ENCODE measurements around the gene MIS12. TPM values are rescaled to one million over a fixed set of nuclear protein-coding genes. Genes with fewer than 3 reads are reported as not detected.

MIS12 gene
- total and polyA plus RNA-seq, 2 of the 4 experiments (the other 2 are of a cell fraction), result 7.5 to 11.7 TPM

DNA sequence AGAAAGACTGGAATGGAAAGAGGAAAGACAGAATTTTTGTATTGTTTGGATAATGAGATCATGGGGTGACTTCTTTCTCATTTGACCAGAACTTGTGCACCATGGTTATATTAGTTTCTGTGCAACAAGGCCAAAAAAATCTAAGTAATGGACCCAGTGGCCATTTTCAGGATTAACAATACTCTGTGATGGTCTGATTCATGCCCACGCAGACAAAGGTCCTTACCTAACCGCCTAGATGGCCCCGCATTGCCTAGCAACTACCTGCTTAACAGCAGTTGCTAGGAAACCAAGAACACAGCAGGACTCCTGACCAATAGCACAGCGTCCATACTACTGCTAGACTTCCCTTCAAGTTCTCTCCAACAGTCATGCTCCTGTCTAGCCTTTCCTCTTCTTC lies 22.4 kb downstream of the MIS12 start:
- peak overlapping the region; percentile 97 for H3K23ac ChIP-seq (ENCODE audit: low read depth, low read length)
- H4K20me1 ChIP-seq (ENCODE audit: insufficient read depth, low read length), result no peaks in the 10 kb centered on the region
- dilution Hi-C loops (cut with HindIII; ENCODE audit: low sequenced_read_pairs, unreplicated experiment), result no loop called here
- peak overlapping the region; percentile 91 for H2BK20ac ChIP-seq (ENCODE audit: low read depth, low read length)
- H3K79me1 ChIP-seq (ENCODE audit: low read depth in 1 of 2, low read length in 2 of 2), result no peaks in the 10 kb centered on the region
- H4K8ac ChIP-seq (ENCODE audit: low read depth in 2 of 2, low read length in 2 of 2), result peak overlapping the region; percentile 90 to 97
- CTCF ChIA-PET, result no interaction called here
- peak overlapping the region; percentile 96 for H2BK5ac ChIP-seq (ENCODE audit: low read depth, low read length, poor library complexity, severe bottlenecking)
- peak overlapping the region; percentile 95; the same call in 1 of the 2 replicates for H3K18ac ChIP-seq (ENCODE audit: low read depth, low read length)
- H3K9me1 ChIP-seq (ENCODE audit: insufficient read depth, low read length), result peaks cover 7% of the 10 kb centered on the region
- H4K5ac ChIP-seq (ENCODE audit: low read depth, low read length), result peak overlapping the region; percentile 95; the same call in 1 of the 2 replicates
- in situ Hi-C loops (cut with MboI; ENCODE audit: low sequenced_read_pairs), result no loop called here
- no peaks in the 10 kb centered on the region for H3K36me3 ChIP-seq (ENCODE audit: control insufficient read depth, insufficient read depth, low read length)
- ATAC-seq (ENCODE audit: low read depth) (peak; percentile 24), DNase-seq (peak; percentile 79)
- peak overlapping the region; percentile 93 for H3K27ac ChIP-seq (ENCODE audit: insufficient read depth, low read length)
- peak overlapping the region; percentile 94 for H2AK5ac ChIP-seq (ENCODE audit: low read depth, low read length)
- no peak overlapping the region for H3K4me3 ChIP-seq (ENCODE audit: insufficient read depth, low read depth, low read length)
- peak overlapping the region; percentile 100 for H3K4ac ChIP-seq (ENCODE audit: low read depth, low read length)
- peak overlapping the region; percentile 90; the same call in 2 of the 3 replicates for H2BK15ac ChIP-seq (ENCODE audit: low read depth, low read length)
- no TSS peak for BruUV-seq (replicated peaks)
- H2BK120ac ChIP-seq (ENCODE audit: low read depth, low read length), result peak overlapping the region; percentile 96
- no peaks in the 10 kb centered on the region for H3K9me3 ChIP-seq (ENCODE audit: control insufficient read depth, insufficient read depth, low read length)
- H3K14ac ChIP-seq (replicated peaks; ENCODE audit: low read depth, low read length), result peak overlapping the region; percentile 93
- POLR2A ChIA-PET (ENCODE audit: unreplicated experiment), result no interaction called here
- H3K27me3 ChIP-seq (ENCODE audit: control insufficient read depth, insufficient read depth, low read length), result no peaks in the 10 kb centered on the region
- H3K9ac ChIP-seq (ENCODE audit: low read depth, low read length), result no peak overlapping the region
- peak overlapping the region; percentile 82 for H2AFZ ChIP-seq (replicated peaks; ENCODE audit: low read length, poor library complexity)
- peaks cover 9% of the 10 kb centered on the region for H3K4me1 ChIP-seq (ENCODE audit: control insufficient read depth, insufficient read depth, low read length)
- intact Hi-C loops (cut with micrococcal nuclease), result loop anchor here (1.0 kb wide), 1 partner anchor 7 kb away; no protein-coding TSS in a partner anchor
- no peak for TF ChIP-seq MAZ (IDR thresholded peaks at IDR 0.05; ENCODE audit: borderline replicate concordance, low read depth, low read length)
- no peak for TF ChIP-seq POLR2A (IDR thresholded peaks at IDR 0.05; ENCODE audit: low read depth, low read length)
- no peak for TF ChIP-seq USF2 (IDR thresholded peaks at IDR 0.05; ENCODE audit: low read depth, low read length)
- TF ChIP-seq FOS (IDR thresholded peaks at IDR 0.05; ENCODE audit: low read depth, low read length), result no peak
- TF ChIP-seq BHLHE40 (IDR thresholded peaks at IDR 0.05; ENCODE audit: low read depth, low read length), result no peak
- TF ChIP-seq RCOR1 (IDR thresholded peaks at IDR 0.05; ENCODE audit: insufficient replicate concordance, low read length), result no peak
- TF ChIP-seq CHD1 (IDR thresholded peaks at IDR 0.05; ENCODE audit: low read depth, low read length), result no peak
- no peak for TF ChIP-seq SMC3 (IDR thresholded peaks at IDR 0.05; ENCODE audit: low read depth, low read length)
- no peak for TF ChIP-seq RFX5 (IDR thresholded peaks at IDR 0.05; ENCODE audit: low read depth, low read length)
- TF ChIP-seq, protein P1, sequence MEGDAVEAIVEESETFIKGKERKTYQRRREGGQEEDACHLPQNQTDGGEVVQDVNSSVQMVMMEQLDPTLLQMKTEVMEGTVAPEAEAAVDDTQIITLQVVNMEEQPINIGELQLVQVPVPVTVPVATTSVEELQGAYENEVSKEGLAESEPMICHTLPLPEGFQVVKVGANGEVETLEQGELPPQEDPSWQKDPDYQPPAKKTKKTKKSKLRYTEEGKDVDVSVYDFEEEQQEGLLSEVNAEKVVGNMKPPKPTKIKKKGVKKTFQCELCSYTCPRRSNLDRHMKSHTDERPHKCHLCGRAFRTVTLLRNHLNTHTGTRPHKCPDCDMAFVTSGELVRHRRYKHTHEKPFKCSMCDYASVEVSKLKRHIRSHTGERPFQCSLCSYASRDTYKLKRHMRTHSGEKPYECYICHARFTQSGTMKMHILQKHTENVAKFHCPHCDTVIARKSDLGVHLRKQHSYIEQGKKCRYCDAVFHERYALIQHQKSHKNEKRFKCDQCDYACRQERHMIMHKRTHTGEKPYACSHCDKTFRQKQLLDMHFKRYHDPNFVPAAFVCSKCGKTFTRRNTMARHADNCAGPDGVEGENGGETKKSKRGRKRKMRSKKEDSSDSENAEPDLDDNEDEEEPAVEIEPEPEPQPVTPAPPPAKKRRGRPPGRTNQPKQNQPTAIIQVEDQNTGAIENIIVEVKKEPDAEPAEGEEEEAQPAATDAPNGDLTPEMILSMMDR (conservative IDR thresholded peaks at IDR 0.05; ENCODE audit: low read depth, low read length), result no peak
- TF ChIP-seq MXI1 (IDR thresholded peaks at IDR 0.05; ENCODE audit: borderline replicate concordance, low read depth, low read length), result no peak
- TF ChIP-seq, protein P2, sequence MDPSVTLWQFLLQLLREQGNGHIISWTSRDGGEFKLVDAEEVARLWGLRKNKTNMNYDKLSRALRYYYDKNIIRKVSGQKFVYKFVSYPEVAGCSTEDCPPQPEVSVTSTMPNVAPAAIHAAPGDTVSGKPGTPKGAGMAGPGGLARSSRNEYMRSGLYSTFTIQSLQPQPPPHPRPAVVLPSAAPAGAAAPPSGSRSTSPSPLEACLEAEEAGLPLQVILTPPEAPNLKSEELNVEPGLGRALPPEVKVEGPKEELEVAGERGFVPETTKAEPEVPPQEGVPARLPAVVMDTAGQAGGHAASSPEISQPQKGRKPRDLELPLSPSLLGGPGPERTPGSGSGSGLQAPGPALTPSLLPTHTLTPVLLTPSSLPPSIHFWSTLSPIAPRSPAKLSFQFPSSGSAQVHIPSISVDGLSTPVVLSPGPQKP (IDR thresholded peaks at IDR 0.05; ENCODE audit: borderline replicate concordance, low read depth, low read length), result no peak
- no peak for TF ChIP-seq CEBPB (IDR thresholded peaks at IDR 0.05; ENCODE audit: low read depth, low read length)
- no peak for TF ChIP-seq NFE2L2 (IDR thresholded peaks at IDR 0.05; ENCODE audit: low read depth, low read length)
- TF ChIP-seq MAFK (IDR thresholded peaks at IDR 0.05; ENCODE audit: low read depth, low read length), result no peak
- no peak for TF ChIP-seq RAD21 (IDR thresholded peaks at IDR 0.05; ENCODE audit: low read length)
- H2AK9ac ChIP-seq (replicated peaks; ENCODE audit: low read depth, low read length, poor library complexity), result peak overlapping the region; percentile 90
- H4K91ac ChIP-seq (ENCODE audit: insufficient read depth, low read depth, low read length), result peak overlapping the region; percentile 99
- no peak overlapping the region for H3K4me2 ChIP-seq (ENCODE audit: low read depth, low read length)
- WGBS, 2 experiments (ENCODE audit: extremely low coverage in 2 of 2, insufficient read length in 1 of 2), result 47% methylated on average over 3 of the region's 4 CpGs; no CpG with 5 or more reads in 1 of the 2 experiments
- H3K56ac ChIP-seq (ENCODE audit: extremely low read depth, insufficient read depth, low read length), result peak overlapping the region; percentile 97

Data from IMR-90 (cell line).